ENCODE results near the gene SLC17A8.

Gene SLC17A8

DNA sequence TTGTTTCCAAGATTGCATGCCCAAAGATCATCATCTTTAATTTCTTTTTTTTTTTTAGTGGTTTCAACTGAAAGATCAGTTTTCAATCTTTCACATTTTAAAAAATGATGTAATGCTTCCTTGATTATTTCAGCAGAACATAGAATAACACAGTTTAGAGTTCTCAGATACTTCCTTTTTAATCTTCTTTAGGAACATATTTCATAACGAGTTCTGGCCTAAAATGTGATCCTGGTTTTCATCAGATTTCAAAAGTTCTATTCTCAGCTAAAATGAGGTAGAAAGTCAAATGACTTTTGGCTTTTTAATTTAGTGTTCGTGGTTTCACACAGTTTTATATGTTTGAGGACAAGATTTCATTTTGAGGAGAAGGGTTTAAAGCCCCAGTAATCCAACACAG is 76.8 kb downstream of the SLC17A8 start:
- DNase-seq = no peak

- no peak for DNase-seq
Observed at GRCh38 chr12:100434177-100434576, 77.3 kb downstream of the SLC17A8 start.

DNA sequence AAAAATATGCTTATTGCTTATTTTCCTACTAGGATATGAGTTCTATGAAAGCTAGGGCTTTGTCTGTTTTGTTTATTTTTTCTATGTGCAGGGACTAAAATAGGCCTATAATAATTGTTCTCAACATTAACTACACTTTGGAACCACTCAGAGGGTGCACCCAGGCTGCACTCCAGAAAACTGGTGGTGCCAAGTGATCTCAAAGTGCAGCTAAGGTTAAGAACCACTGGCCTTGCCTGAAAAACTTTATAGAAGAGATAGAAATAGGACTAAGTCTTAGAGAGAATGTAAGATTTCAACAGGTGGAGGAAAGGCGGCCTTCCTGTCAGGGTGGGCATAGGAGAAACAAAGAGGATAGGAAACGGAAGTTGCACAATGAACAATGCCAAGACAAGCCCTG is 79.1 kb downstream of the SLC17A8 start:
- DNase-seq = no peak

GRCh38 chr12:100437038-100437841 is 80.4 kb downstream of the SLC17A8 start:
- DNase-seq = no peak

DNA sequence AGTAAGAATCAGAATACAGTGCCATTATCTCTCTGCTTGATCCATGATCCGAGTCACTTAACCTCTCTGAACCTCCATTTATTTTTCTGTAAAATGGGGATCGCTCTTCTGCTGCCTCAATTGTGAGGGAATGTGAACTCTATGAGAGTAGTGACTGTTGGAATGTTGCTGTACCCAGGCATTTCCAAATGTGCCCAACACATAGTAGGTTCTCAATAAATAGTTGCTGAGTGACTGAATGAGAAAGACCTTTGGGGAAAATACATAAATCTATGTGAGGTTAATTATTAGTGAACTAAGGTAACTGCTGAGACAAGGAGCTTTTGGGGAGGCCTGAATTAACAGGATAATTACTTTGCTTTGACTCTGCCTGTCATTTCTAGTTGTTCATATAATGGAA is 82.9 kb downstream of the SLC17A8 start:
- DNase-seq = no peak

DNA sequence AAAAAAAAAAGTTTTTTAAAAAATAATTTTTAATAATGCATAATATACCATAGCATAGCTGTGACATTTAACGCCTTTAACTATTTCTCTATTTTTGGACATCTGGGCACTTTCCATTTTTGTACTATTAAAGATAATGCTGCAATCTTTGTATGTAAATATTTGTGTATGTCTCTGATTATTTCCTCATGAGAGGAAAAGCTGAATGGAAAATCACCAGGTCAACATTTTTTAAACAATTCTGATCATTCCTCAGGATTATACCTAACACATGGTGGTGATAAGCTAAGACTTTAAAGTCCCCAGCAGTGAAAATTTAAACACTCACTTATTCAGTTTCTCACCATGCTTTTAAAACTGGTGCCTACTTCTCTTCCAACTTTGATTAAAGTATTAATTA is 85.5 kb downstream of the SLC17A8 start:
- no peak for DNase-seq

GRCh38 chr12:100443434-100443833 is 86.6 kb downstream of the SLC17A8 start:
- no peak for DNase-seq

- no peak for DNase-seq
Observed at GRCh38 chr12:100445081-100445481, 88.2 kb downstream of the SLC17A8 start.

GRCh38 chr12:100447381-100447780 is 90.5 kb downstream of the SLC17A8 start:
- no peak for DNase-seq

GRCh38 chr12:100448656-100449055 is 91.8 kb downstream of the SLC17A8 start:
- DNase-seq = no peak

- no peak for DNase-seq
Observed at GRCh38 chr12:100450735-100451134, 93.9 kb downstream of the SLC17A8 start.

GRCh38 chr12:100453951-100454350 is 97.1 kb downstream of the SLC17A8 start:
- no peak for DNase-seq

- no peak for DNase-seq
Observed at GRCh38 chr12:100455896-100456295, 99.0 kb downstream of the SLC17A8 start.

GRCh38 chr12:100458191-100458590 is 101.3 kb downstream of the SLC17A8 start:
- DNase-seq = no peak

DNA sequence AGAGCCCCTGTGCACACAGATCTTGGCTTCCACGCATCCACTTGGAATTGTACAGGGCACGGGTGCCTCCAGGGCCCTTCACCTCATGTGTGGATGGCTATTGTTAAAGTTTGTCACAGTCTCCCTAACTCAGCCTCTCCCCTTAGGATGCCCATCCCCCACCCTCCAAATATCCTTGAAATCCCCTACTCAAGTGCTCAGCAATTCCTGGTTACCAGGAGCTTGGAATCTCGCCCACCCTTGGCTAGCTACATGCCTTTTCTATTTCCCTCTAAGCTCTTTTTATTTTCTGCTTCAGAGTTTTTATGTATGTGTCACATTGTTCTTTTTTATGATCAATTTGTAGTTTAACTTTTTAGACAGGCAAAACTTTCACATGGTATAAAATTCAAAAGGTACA is 103.8 kb downstream of the SLC17A8 start:
- no peak for DNase-seq

GRCh38 chr12:100461330-100461973 is 104.6 kb downstream of the SLC17A8 start:
- no peak for DNase-seq

DNA sequence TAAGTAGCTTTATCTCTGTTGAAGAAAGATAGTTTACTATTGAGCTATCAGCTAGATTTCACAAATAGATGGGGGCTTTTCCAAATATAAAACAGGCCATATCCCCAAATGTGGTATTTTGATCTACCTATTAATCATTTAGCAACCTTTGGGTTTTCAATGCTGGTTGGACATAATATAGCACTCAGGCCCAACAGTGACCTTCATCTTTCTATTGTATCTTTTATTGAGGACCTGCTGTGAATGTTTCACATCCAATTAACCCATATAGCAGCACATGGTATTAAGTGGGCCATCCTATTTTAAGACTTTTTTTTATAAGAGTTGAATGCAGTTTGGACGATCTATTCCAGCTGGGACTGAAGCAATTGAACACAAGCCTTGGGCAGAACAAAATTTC is 106.8 kb downstream of the SLC17A8 start:
- DNase-seq = no peak

DNA sequence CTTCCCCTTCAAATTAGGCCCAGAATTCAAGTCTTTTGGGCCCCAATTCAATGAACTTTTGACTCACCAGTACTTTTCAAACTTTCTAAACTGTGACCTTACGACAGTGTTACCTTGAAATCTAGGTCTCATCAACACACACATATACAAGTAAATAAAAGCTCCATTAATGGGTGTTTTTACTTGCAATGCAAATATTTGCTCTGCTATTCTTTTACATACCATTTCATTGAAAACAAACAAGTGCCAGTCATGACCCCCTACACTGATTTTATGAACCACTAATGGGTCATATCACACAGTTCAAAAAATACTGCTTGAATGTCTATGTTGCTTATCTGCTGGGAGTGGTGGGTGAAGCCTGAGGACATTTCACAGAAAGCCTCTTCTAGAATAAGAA is 107.7 kb downstream of the SLC17A8 start:
- no peak for DNase-seq

- no peak for DNase-seq
Observed at GRCh38 chr12:100468126-100468525, 111.3 kb downstream of the SLC17A8 start.

Data from NCI-H2171 (cell line).